Esophagus squamous epithelium (tissue), 5 donors: ENCODE measurements around the gene GRIK1. TPM values are rescaled to one million over a fixed set of nuclear protein-coding genes. Genes with fewer than 3 reads are reported as not detected.

Experiments used
- DNase-seq: peaks from one replicate; lab custom pipeline; 2025; lab: John Stamatoyannopoulos, UW
- H3K27ac ChIP-seq, 4 donors: fragments of 200-600 bp; sonication (generic); one replicate each; pipeline ENCODE4 v1.5.1; 2016 to 2019; ENCODE audit warnings: mild to moderate bottlenecking in 1 of 4
- H3K27me3 ChIP-seq, 4 donors: fragments of 200-600 bp; sonication (generic); 1 replicate in 3 of 4; 2 replicates in 1 of 4; pipeline versions ENCODE4 v1.5.1 to v1.6.0; 2017 to 2021; ENCODE audit warnings: antibody characterized with exemption in 1 of 4
- H3K36me3 ChIP-seq, 3 donors: fragments of 200-600 bp; sonication (generic); one replicate each; pipeline ENCODE4 v1.5.1; 2016 to 2019
- H3K4me1 ChIP-seq, 3 donors: fragments of 200-600 bp; sonication (generic); one replicate each; pipeline ENCODE4 v1.5.1; 2017 to 2019
- H3K4me3 ChIP-seq, 4 donors: fragments of 200-600 bp; sonication (generic); 1 replicate in 3 of 4; 2 replicates in 1 of 4; pipeline ENCODE4 v1.5.1; 2016 to 2019; ENCODE audit warnings: mild to moderate bottlenecking in 2 of 4, moderate library complexity in 1 of 4
- H3K9me3 ChIP-seq, 3 donors: fragments of 200-600 bp; sonication (generic); one replicate each; pipeline ENCODE4 v1.5.1; 2016 to 2019
- CTCF ChIP-seq, 6 experiments: fragments of 450-650 bp in 4 of 6; fragments of 200-600 bp in 2 of 6; sonication (generic) in 2 of 6; IDR thresholded peaks; one replicate each; pipeline ENCODE4 v1.5.1; 2016 to 2019; ENCODE audit warnings: antibody characterized with exemption in 6 of 6, mild to moderate bottlenecking in 4 of 6, moderate library complexity in 4 of 6
- POLR2A ChIP-seq, 4 donors: fragments of 450-650 bp; IDR thresholded peaks; one replicate each; pipeline ENCODE4 v1.6.1; 2017; ENCODE audit warnings: antibody characterized with exemption in 4 of 4, mild to moderate bottlenecking in 4 of 4, moderate library complexity in 3 of 4
- WGBS, 2 donors: methylation state at CpG; one replicate each; pipeline ENCODE4 v1.1.5; 2018; 5-methylcytosine and 5-hydroxymethylcytosine counted together
- intact Hi-C: fragments of 100-400 bp; cut with DNase I; formaldehyde crosslinking; loops from one replicate; pipeline ENCODE4 v1.15.0; 2022
- total RNA-seq, 4 donors: library from RNA; depleted of rRNA; stranded (reverse); fragments of >200 nt; gene quantifications; one replicate each; pipeline ENCODE4 v1.1.0, GENCODE V29; 2016
- donor health status: DM: yes; HTN: yes; CAD: no.

GRIK1 gene
- total RNA-seq, 4 donors from 2014 or later, result 0.19 TPM; not detected in 3

DNA sequence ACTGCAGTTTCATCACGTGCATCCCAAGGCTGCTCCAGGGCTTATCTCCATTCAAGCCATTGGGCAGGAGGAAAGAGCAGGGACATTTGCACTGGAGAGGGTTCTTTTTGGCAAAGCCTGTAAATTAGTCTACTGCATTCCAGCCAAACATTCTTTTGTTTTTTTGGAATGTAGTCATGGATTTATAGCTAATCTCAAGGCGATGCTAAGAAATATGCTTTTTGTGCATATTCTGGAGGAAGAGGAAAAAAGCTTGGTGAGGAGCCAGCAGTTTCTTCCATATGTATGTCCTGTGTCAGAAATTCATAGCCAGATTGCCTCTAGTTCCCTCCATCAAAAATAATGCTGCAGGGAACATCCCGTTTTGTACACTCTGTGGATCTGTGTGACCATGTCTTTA, 419.6 kb downstream of the GRIK1 start:
- Histone ChIP-seq H3K4me1 (peaks cover 0 to 30% (median 4%) of the 10 kb centered on the region in 3 donors), H3K27ac (no peak overlapping the region), H3K27me3 (no peaks in the 10 kb centered on the region), H3K9me3 (no peaks in the 10 kb centered on the region), H3K36me3 (no peaks in the 10 kb centered on the region), H3K4me3 (no peak overlapping the region)
- 69 to 78% methylated on average over 3 of the region's 3 CpGs for whole genome bisulfite sequencing, 2 donors
- TF ChIP-seq POLR2A (IDR thresholded peaks at IDR 0.05) (no peak), CTCF (IDR thresholded peaks at IDR 0.05) (no peak)
- intact Hi-C loops, result no loop called here
- no peak for DNase-seq

DNA sequence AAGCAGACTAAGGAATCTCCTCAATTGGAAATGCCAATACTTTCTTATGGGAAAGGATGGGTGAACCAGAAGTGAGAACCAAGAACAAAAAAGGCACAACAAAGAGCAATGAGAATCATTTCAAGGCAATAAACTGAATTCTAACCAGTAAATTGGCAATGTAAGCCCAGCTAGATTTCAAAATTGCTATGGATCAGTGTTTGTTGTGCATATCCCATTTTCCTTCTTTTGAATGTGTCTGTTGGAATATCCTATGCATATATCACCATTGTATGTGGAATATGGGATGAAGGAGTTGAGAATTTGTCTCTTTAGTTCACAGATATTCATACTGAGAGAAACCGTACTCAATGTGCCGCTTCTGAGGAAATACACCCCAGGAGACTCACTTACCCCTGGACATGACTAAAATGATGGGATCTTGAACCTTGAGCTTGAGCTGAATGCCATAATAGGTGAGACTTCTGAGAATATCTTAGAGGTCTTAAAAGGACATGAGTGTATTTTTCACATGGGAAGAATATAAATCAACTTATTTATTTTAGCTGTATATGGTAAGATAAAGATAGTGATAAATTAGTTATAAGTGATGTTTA, 425.0 kb downstream of the GRIK1 start:
- 95 to 97% methylated on average over 2 of the region's 2 CpGs for WGBS, 2 donors
- Histone ChIP-seq H3K27me3 (no peaks in the 10 kb centered on the region), H3K4me3 (no peak overlapping the region), H3K9me3 (peaks cover 0 to 18% (median 14%) of the 10 kb centered on the region in 3 donors), H3K4me1 (no peaks in the 10 kb centered on the region), H3K27ac (no peak overlapping the region), H3K36me3 (no peaks in the 10 kb centered on the region)
- intact Hi-C loops, result no loop called here
- TF ChIP-seq CTCF (IDR thresholded peaks at IDR 0.05) (no peak), POLR2A (IDR thresholded peaks at IDR 0.05) (no peak)
- DNase-seq, result no peak

- DNase-seq, result no peak
- intact Hi-C loops, result no loop called here
- TF ChIP-seq CTCF (IDR thresholded peaks at IDR 0.05) (no peak), POLR2A (IDR thresholded peaks at IDR 0.05) (no peak)
These were observed 426.3 kb downstream of the GRIK1 start for GRCh38 chr21:29513535-29513934.

GRCh38 chr21:29511096-29511495, 428.7 kb downstream of the GRIK1 start:
- intact Hi-C loops, result no loop called here
- 60 to 73% methylated on average over 4 of the region's 4 CpGs for WGBS, 2 donors
- H3K9me3 ChIP-seq, result peaks cover 0 to 18% (median 14%) of the 10 kb centered on the region in 3 donors

More at GRCh38 chr21:29513535-29513934, 426.3 kb downstream of the GRIK1 start:
- 57 to 92% methylated on average over 1 of the region's 1 CpG for WGBS, 2 donors
- no peaks in the 10 kb centered on the region for H3K4me1 ChIP-seq
- H3K27me3 ChIP-seq, result no peaks in the 10 kb centered on the region
- H3K36me3 ChIP-seq, result no peaks in the 10 kb centered on the region
- no peak overlapping the region for H3K4me3 ChIP-seq
- peaks cover 0 to 18% (median 14%) of the 10 kb centered on the region in 3 donors for H3K9me3 ChIP-seq
- H3K27ac ChIP-seq, result no peak overlapping the region

More at GRCh38 chr21:29511096-29511495, 428.7 kb downstream of the GRIK1 start:
- no peak for DNase-seq
- no peaks in the 10 kb centered on the region for H3K36me3 ChIP-seq
- no peaks in the 10 kb centered on the region for H3K4me1 ChIP-seq
- H3K27me3 ChIP-seq, result no peaks in the 10 kb centered on the region
- no peak for TF ChIP-seq CTCF (IDR thresholded peaks at IDR 0.05)
- no peak for TF ChIP-seq POLR2A (IDR thresholded peaks at IDR 0.05)
- H3K4me3 ChIP-seq, result no peak overlapping the region
- H3K27ac ChIP-seq, result no peak overlapping the region
